NCI-H1436 treated with DMSO at 0.1 percent for 48 hours (cell line): ENCODE data around the gene GLRA3.
A peak's percentile ranks its signal among the peaks of the same experiment; 100 is the strongest.
"Not testable (repeated sequence)": the region's sequence is repeated elsewhere in the genome, so short reads cannot be mapped to it uniquely, and the experiment has no call there.

Experiments used
- DNase-seq: peaks from one replicate; lab custom pipeline; 2025; lab: John Stamatoyannopoulos, UW

The GLRA3 gene

GRCh38 chr4:174828845-174829701, at the start of gene GLRA3:
Gene GLRA3 (minus strand): TSS chr4:174829247. CDS start chr4:174828811, 436 bp downstream.
- DNase-seq: peak; percentile 86

GRCh38 chr4:174874898-174875297, 45.9 kb upstream of the GLRA3 start:
- no peak for DNase-seq

- peak; percentile 10 for DNase-seq
Measured at GRCh38 chr4:174873931-174874330, 44.9 kb upstream of the GLRA3 start.

- not testable (repeated sequence) for DNase-seq
Measured at GRCh38 chr4:174873146-174873545, 44.1 kb upstream of the GLRA3 start.

GRCh38 chr4:174871407-174871806, 42.4 kb upstream of the GLRA3 start:
- no peak for DNase-seq

- no peak for DNase-seq
Measured at GRCh38 chr4:174870311-174870710, 41.3 kb upstream of the GLRA3 start.

GRCh38 chr4:174869339-174869738, 40.3 kb upstream of the GLRA3 start:
- DNase-seq: no peak

- DNase-seq: no peak
Measured at GRCh38 chr4:174867903-174868302, 38.9 kb upstream of the GLRA3 start.

GRCh38 chr4:174865418-174865985, 36.5 kb upstream of the GLRA3 start:
- DNase-seq: no peak

GRCh38 chr4:174864031-174864430, 35.0 kb upstream of the GLRA3 start:
- no peak for DNase-seq

GRCh38 chr4:174860588-174860987, 31.5 kb upstream of the GLRA3 start:
- DNase-seq: no peak

- no peak for DNase-seq
Measured at GRCh38 chr4:174859904-174860303, 30.9 kb upstream of the GLRA3 start.

- DNase-seq: no peak
Measured at GRCh38 chr4:174856926-174857800, 28.1 kb upstream of the GLRA3 start.

- no peak for DNase-seq
Measured at GRCh38 chr4:174855050-174855449, 26.0 kb upstream of the GLRA3 start.

GRCh38 chr4:174853629-174854028, 24.6 kb upstream of the GLRA3 start:
- DNase-seq: no peak

- DNase-seq: no peak
Measured at GRCh38 chr4:174848596-174848995, 19.5 kb upstream of the GLRA3 start.

- no peak for DNase-seq
Measured at GRCh38 chr4:174847801-174848427, 18.9 kb upstream of the GLRA3 start.

- DNase-seq: no peak
Measured at GRCh38 chr4:174835536-174835935, 6.5 kb upstream of the GLRA3 start.

GRCh38 chr4:174834477-174834876, 5.4 kb upstream of the GLRA3 start:
- DNase-seq: no peak

- DNase-seq: no peak
Measured at GRCh38 chr4:174826660-174827059, 2.4 kb downstream of the GLRA3 start.

- no peak for DNase-seq
Measured at GRCh38 chr4:174815282-174815681, 13.8 kb downstream of the GLRA3 start.

GRCh38 chr4:174813292-174813691, 15.8 kb downstream of the GLRA3 start:
- no peak for DNase-seq
